NCI-H82 treated with DMSO at 0.1 percent for 48 hours (cell line): ENCODE measurements around the gene STK4.
"Not testable (repeated sequence)": the region's sequence is repeated elsewhere in the genome, so short reads cannot be mapped to it uniquely, and the experiment has no call there.

ENCODE experiments used
- DNase-seq: peaks from one replicate; lab custom pipeline; 2025; ENCODE audit not compliant: unreplicated experiment; lab: John Stamatoyannopoulos, UW

The STK4 gene

DNA sequence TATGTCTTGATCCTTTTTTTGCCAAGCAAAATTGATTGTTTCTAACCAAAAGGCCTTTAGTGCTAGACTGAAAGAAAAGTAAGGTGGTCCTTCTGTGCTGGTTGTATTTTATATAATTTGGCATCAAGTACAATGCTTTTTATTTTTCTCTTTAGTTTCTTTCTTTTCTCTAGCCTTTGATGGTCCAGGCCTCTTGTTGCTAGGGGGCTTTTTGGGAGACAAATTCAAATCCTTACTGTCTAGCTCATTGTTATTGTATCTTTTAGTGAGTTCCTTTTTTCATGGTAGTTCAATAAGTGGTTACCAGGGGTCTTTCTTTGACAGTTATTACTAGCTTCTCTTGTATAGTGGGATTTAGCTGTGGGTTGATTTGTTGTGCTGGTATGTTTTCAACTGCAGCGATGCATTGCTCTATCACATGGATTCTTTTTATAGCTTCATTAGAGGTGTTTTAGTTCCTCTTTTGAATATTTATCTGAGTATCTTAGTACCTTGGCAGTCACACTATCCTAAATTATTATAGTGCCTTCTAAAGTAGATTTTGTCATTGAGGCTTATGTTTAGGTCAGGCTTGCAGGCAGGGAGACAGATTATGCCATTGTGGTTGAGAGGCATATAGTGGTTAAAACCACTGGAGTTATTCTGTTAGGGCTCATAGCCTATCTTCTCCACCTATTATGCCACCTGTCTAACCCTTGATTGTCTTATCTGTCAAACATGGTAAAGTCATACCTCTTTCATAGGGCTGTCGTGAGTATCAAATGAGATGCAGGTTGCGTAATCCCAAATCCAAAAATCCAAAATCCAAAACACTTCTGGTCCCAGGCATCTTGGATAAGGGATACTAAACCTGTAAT, 85.1 kb downstream of the STK4 start:
- DNase-seq = no peak

DNA sequence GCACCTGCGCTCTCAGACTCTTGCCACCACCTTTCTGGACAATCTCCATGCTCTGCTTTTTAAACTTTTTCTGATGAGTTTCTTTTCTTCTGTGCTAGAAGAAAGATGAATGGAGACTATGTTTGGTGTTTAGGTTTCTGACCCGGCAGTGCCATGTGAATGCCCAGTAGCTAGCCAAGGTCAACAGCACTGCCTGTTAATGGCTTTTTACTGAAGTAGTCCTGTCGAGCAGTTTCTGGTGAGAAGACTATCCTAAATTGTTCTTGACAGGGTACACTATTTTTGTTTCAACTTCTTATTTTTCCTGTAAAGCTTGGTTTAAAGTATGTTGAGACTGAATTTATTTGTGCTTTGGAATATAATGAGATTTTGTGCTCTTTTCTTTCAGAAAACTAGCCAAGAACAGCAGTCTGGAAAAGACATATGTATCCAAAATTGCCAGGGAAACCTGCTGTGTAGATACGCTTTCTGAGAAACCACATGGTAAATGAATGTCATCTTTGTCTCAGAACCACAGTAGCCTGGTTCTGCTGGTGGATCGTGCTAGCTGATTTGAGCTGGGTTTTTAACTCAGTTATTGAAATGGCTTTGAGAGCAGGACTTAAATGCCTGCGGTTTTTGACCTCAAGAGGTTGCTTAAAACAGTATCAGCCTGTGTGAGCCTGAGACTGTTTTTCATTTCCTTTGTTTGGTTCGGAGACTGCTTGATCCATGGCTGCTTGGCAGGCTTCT, 86.6 kb downstream of the STK4 start:
- DNase-seq = no peak

DNA sequence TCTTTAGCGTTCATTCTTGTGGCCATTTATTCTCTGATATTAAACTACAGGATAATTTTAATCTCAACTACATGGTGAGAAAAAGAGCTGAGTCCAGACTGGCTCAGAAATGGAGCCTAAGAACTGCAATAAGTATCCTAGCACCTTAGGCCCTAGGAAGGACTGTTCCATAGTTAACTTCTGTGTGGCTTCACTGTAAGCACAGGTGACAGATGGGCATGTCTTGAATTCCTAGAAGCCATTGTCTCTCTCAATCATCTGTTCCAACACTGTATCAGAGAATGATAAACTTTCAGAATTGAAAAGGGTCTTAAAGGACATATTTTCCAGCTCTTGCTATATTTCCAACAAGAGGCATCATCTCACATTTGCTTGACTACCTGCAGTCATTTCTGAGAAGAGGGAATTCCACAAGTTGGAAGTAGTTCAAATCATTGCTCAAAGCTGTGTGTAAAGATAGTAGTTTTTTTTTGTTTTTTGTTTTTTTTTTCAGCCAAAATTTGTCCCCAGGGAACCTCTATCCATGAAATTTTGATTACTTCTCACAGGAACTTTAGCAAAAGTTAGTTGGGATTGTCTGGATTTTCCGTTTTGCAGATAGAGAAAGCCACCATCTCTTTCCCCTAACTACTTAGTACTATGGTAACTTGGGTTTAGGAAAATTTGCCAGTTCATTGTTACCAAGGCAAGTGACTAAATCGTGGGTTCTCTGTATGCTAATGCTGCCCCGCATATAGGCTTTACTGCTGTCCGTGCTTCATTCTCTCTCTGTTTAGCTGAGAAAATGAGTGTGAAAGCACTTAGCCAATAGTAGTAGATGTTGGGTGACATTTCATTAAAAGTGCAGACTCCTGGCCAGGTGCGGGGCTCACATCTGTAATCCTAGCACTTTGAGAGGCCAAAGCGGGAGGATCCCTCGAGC, 87.4 kb downstream of the STK4 start:
- no peak for DNase-seq

DNA sequence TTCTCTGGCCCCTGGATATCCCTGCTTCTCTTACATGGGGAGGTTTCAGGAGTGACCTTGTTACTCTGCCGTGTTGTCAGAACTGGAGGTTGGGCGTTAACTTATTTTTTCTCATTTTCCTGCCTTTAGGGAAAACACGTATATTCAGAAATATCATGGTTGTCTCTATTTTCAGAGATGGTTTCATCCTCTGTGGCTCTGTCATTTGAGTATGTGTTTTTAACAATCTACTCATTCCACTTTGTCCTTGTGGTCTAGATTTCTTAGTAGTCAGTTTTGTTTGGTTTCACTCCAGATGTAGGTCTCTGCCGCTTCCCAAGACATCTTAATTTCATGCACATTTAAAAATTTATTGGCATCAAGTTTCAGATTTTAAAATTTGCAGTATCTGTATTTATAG, 88.7 kb downstream of the STK4 start:
- DNase-seq = no peak

DNA sequence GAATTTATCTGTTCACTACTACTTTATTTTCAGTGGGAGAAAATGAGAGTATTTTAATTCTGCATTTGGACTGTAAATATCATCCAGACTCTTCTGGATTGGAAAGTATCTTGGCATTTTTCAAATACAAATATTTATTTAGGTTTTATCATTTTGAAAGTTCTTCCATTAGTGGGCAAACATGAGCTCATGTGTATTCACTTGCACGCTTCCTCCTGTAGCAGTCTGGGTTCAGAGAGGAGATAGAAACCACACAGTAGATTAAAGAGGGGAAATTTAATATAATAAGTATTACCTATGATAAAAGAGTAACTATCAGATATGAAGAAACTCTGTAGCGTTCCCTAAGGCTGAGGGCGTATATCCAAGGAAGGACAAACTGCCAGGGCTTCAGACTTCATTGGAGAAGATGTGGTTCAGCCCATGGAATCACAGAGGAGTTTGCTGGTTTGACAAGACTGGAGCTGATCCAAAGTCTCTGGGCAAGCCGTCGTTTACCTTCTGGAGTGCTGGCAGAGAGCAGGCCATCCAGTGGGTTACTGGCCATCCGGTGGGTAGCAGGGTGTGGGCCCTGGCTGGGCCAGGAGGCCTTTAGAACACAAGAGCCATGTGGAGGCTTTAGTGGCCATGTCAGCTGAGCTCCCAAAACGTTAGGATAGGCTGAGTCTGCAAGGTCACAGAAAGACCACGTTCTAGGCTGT, 90.3 kb downstream of the STK4 start:
- no peak for DNase-seq

DNA sequence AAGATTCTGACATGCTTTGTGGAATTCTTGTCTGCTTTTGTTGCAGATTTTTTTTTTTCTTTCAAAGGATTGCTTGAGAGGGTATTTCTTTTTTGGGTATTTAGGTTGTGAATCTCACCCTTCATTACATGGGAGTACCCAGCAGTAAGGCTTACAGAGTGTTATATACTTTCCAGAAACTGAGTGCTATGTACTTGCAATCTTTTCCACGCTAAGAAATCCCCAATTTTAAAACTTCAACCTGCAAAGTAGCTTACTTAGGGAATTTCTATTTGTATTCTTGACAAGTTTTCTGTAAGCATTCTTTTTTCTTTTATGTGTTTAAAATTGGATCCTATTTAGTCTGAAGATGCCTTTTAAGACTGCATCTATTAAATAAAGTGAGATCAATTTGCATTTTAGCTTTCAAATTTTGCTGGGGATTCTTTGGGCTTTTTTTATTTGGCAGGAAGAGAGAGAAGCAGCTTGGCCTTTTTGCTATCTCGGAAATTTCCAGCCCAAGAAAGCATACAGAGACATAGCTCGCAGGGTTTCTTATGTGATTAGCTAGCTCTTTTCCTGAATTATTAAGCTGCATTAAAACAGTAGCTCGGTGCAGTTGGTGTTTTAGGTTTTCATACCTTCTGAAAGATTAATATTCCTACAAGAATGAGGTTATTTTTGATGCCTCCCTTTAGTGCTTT, 92.0 kb downstream of the STK4 start:
- DNase-seq = no peak

DNA sequence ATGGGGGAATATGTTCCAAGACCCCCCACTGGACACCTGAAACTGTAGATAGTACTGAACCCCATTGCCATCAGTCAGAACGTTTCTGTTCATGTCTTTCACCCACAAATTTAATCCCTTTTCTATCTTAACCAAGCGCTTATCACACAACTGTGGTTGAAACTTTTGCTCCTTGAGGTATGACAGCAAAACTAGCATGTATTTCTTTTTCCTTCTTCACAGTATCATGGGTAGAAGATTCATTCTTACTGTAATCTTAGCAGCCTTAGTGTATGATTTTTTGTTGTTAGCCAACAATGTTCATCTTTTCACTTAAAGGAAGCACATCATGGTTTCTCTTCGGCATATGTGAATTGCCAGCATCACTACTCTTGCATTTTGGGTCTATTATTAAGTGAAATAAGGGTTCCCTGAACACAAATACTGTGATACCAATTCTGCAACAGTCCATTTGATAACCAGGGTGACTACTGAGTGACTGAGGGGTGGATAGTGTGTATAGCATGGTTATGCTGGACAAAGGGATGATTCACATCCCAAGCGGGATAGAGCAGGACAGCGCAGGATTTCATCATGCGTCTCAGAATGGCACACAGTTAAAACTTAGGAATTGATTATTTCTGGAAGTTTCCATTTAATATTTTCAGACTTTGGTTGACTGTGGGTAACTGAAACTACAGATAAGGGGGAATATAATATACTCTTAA, 92.9 kb downstream of the STK4 start:
- DNase-seq = no peak

DNA sequence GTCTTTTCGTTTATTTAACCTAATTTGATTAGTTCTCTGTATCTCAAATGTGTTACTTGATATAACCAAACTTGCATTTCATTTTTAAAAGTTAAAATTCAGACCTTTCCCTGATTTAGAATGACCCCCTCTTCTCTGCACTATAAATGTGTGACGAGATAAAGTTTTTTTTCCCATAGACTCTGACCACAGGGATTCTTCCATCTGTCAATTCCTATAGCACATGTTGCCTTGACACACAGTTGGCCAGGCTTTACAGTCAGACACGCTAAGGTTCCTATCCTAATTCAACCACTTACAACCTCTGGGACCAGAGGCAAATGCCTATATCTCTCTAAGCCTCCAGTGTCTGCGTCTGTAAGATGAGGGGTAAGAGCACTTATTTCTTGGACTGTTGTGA, 94.0 kb downstream of the STK4 start:
- no peak for DNase-seq

DNA sequence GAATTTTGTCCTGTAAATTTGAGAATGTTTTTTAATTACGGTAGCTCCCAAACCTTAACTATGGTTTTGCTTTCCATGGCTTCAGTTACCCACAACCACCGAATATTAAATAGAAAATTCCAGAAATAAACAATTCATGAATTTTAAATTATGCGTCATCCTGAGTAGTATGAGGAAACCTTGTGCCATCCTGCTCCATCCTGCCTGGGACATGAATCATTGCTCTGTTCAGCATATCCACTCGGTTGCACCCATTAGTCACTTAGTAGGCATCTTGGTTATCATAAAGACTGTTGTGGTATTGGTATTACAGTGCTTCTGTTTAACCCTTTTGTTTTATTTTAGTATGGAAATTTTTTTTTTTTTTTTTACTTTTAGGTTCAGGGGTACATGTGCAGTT, 94.9 kb downstream of the STK4 start:
- no peak for DNase-seq

DNA sequence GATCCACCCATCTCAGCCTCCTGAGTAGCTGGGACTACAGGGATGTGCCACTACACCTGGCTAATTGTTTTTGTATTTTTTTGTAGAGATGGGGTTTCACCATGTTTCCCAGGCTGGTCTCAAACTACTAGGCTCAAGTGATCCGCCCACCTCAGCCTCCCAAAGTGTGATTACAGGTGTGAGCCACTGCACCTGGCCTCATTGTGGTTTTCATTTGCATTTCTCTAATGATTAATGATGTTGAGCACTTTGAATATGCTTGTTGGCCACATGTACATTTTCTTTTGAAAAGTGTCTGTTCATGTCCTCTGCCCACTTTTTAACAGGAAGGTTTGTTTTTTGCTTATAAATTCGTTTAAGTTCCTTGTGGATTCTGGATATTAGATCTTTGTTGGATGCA, 96.8 kb downstream of the STK4 start:
- DNase-seq = not testable (repeated sequence)

DNA sequence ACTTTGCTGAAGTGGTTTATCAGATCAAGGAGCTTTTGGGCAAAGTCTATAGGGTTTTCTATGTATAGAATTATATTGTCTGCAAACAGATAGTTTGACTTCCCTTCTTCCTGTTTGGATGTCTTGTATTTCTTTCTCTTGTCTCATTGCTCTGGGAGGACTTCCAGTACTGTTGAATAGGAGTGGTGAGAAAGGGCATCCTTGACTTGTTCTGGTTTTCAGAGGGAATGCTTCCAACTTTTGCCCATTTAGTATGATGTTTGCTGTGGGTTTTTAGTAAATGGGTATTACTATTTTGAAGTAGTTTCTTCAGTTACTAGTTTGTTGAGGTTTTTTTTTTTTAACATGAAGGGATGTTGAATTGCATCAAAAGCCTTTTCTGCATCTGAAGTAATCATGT, 98.5 kb downstream of the STK4 start:
- DNase-seq = no peak

DNA sequence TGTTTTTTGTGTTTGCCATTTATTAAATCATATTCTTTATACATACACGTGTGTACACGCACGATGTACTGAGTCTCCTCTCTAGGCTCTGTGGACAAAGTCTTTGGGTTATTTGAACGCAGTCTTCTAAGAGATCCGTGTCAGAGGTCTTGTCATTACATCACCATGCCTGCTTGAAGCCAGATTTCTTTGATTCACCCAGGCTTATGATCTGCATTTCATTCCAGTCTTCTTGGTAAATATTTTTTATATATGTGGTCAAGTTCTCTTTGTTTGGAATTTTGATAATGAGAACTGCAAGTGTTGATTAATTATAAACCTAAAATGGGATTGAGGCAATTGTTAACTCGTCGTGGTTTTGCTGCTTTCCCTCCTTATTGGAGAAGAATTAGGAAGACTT, 100.1 kb downstream of the STK4 start:
- no peak for DNase-seq

DNA sequence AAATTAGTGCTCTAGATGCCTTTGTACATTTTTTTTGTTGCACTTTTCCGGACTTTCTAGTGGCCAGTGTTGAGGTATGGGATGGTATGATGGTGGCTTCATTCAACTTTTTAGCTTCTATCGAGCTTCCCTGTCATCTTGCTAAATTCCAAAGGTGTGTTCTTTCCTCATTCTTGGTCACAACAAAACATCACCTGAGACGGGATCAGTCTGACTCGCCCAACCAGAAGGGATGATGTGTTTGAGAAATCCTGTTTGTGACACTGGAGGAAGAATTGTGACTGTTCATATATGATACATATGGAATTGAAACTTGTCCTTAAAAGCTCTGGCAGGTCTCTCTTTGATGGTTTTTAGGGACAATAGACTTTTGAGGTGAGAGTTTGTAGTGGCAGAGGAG, 100.8 kb downstream of the STK4 start:
- DNase-seq = no peak

DNA sequence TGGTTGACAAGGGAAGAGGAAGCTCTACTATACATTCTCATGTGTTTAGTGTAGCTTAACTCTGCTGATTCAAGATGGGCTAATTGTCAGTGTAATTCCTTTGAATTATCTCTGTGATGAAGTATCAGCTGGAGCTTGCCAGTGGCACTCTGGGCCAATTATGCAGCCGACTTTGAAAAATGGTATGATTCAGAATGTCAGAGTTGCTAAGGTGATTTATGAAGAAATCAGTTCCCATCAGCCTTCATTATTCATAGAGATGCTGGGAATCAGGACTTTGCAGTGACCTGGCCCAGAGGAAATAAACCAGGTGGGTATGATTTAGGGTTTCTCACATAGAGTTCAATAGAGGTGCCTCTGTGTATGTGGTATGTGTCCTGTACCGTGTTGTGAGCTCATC, 101.2 kb downstream of the STK4 start:
- no peak for DNase-seq

DNA sequence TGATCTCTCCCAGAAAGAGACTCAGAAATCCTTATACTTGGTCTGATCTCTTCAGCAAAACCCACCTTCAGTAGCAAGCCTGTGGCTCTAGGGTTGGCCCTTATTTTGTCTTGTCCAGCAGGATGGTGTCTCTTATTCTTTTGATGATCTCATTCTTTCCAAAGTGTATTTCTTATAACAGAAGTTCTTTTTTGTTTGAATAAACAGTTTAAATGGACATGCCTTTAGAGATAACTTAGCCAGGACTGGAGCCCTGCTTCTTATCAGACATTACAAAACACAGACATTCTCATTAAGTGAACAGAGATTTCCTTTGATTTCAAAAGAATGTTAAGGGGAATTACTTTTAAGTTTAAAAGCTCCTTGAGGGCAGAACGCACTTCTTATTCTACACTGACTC, 102.9 kb downstream of the STK4 start:
- DNase-seq = no peak

DNA sequence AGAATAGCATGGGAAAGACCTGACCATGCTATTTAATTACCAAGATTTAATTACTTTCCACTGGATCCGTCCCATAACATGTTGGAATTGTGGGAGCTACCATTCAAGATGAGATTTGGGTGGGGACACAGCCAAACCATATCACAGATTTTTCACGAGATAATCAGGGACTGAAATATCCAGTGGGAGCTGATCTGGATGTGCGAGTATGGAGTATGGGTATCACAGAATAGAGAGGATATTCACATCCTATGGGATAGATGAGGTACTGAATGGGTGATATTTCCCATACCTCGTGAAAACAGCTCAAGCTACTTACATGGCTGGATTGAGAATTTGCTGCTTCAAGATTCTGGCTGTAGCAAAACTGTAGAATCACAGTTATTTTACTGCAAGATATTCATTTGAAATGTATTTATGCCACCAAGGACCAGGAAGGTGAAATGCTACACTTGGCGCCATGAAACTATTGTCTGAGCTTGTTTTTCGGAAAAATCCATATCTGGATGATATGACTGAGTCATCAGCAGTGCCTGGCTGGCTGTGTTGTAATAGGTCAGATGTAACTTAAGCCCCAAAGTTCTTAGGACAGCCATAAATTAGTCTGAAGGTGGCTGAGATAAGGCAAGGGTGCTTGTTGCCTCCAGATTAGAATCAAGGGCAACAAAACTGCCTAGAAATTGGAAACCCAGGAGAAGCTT, 104.8 kb downstream of the STK4 start:
- no peak for DNase-seq

DNA sequence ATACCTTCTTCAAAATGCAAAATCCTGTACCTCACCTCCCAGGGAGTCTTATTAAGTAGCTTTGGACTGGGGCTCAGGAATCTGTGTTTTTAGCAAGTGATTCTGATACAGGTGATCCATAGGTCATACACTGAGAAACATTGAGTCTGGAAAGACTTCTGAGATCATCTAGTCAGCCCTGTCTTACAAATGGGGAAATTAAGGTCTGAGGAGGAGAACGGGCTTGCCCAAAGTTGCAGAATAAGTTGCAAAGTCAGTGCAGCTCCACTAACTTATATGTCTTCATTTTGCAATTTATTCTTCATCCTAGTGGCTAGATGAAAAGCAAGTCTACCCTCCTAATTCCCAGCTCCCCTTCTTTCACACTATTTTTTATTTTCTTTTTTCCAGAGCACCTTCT, 105.8 kb downstream of the STK4 start:
- no peak for DNase-seq

DNA sequence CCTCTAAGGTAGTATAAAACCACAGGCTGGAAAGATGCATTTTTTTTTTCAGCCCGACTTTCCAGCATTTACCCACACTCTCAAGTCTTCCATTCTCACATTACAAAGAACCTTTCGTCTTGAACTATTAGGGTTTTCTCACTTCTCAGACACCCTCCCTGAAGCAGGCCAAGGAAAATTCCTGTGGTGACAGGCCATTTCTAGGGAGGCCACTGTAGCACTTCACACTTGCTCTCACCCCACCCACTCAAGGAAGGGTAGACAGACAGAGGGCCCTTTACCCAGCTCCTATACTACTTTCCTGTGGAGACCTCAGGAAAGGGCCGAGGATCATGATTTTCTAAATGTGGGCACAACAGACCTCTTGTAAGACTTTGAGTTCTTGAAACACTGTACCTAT, 106.9 kb downstream of the STK4 start:
- no peak for DNase-seq

DNA sequence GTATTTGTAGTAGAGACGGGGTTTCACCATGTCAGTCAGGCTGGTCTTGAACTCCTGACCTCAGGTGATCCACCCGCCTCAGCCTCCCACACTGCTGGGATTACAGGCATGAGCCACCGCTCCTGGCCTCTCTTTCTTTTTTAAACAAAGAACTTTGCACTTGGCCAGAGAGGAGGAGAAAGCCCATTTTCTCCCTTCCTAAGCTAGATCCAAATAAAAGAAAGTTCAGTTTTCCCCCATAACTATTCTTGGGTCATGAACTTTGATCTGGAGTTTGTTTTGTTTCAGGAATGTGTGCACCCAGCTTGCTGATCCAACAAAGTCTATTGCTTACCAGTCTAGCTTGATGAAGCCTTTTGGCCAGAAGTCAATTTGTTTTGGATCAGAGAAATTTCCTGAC, 111.2 kb downstream of the STK4 start:
- no peak for DNase-seq
